H1 (cell line): ENCODE results near the gene STIM2. TPM values are rescaled to one million over a fixed set of nuclear protein-coding genes. Genes with fewer than 3 reads are reported as not detected.

ENCODE experiments used
- CBX8 ChIP-seq: fragments of 300-800, 300-1000 bp; sonication (generic); IDR thresholded peaks from 2 replicates; pipeline ENCODE4 v1.7.1; 2016; ENCODE audit warnings: low read depth, low read length, borderline replicate concordance
- EZH2 ChIP-seq: fragments of 200-600 bp; sonication (generic); IDR thresholded peaks from 2 replicates; pipeline ENCODE4 v1.7.1; 2012; ENCODE audit warnings: low read depth, mild to moderate bottlenecking, moderate library complexity, low read length, inconsistent platforms; ENCODE audit not compliant: severe bottlenecking
- JUND ChIP-seq: IDR thresholded peaks from 2 replicates; pipeline ENCODE4 v1.6.1; 2011; ENCODE audit warnings: mild to moderate bottlenecking, improper control_type of control experiment, low read length
- MAX ChIP-seq: IDR thresholded peaks from 2 replicates; pipeline ENCODE4 v1.6.1; 2012; ENCODE audit warnings: inconsistent platforms
- SIRT6 ChIP-seq: IDR thresholded peaks from one replicate; pipeline ENCODE4 v1.7.1; 2012; ENCODE audit warnings: low read length, inconsistent platforms
- YY1 ChIP-seq: IDR thresholded peaks from 2 replicates; pipeline ENCODE4 v1.6.1; 2011; ENCODE audit warnings: low read depth, mild to moderate bottlenecking, low read length
- polyA plus RNA-seq, 7 experiments: library from polyadenylated mRNA; depleted of rRNA in 3 of 7; stranded (reverse) in 5 of 7; unstranded in 2 of 7; fragments of >200 nt in 5 of 7; fragments of 200-250 nt in 2 of 7; gene quantifications; 1 replicate in 5 of 7; 2 replicates in 1 of 7; 4 replicates in 1 of 7; pipeline versions ENCODE4 v1.2.1 to v1.2.3, GENCODE V29; 2011 to 2013; ENCODE audit warnings: missing spikeins in 2 of 7, mixed read lengths in 2 of 7
- total RNA-seq: library from RNA; stranded (reverse); fragmentation: NEBNext Ultra II Directional; extraction: Animal tissue kit (Norgen Biotek cat#: 25700); gene quantifications from 2 replicates; pipeline ENCODE4 v1.2.1, GENCODE V29; 2021
- TF ChIP-seq, protein P1 (sequence below), 3 experiments: IDR thresholded peaks; 1 replicate in 2 of 3; 2 replicates in 1 of 3; pipeline versions ENCODE4 v1.5.1 to v1.6.1; 2011; ENCODE audit warnings: low read length in 3 of 3, mild to moderate bottlenecking in 3 of 3, inconsistent platforms in 2 of 3, low read depth in 1 of 3, moderate library complexity in 1 of 3; ENCODE audit not compliant: insufficient read depth in 1 of 3; ENCODE audit errors: control extremely low read depth in 1 of 3

Gene STIM2
- total and polyA plus RNA-seq, 2 of the 8 experiments (the other 6 are each of a cell fraction or from before 2014, with no cell fraction given), result 22.9 to 23.0 TPM

DNA sequence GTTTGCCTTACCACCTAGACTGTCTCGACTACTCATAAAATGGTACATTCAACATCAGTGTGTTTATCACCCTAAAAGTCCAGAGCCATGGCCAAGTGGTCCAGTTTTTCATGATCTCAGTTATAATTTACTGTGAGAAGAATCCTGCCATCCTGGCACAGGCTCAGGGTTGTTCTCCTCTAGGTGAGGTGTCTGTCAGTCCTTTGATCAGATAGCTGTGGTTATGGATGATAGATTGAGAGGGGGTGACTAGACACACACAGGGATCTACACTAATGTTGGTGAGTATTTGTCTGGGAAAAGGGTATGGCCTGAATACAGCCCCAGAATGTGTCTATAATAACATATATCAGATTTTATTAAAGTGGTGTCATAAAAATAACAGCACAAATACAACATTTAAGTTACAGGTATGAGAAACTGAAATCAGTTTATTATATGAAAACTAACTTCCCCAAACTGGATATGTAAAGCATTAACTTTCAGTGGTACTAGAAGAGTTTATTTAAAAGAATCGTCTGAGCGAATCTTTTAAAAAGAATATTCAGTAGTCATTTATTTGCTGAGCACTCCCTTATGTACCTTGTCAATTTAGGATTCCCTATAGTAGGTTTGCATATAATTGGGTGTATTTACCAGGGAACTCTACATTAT, 93.3 kb downstream of the STIM2 start (continued):
- TF ChIP-seq, protein P1, sequence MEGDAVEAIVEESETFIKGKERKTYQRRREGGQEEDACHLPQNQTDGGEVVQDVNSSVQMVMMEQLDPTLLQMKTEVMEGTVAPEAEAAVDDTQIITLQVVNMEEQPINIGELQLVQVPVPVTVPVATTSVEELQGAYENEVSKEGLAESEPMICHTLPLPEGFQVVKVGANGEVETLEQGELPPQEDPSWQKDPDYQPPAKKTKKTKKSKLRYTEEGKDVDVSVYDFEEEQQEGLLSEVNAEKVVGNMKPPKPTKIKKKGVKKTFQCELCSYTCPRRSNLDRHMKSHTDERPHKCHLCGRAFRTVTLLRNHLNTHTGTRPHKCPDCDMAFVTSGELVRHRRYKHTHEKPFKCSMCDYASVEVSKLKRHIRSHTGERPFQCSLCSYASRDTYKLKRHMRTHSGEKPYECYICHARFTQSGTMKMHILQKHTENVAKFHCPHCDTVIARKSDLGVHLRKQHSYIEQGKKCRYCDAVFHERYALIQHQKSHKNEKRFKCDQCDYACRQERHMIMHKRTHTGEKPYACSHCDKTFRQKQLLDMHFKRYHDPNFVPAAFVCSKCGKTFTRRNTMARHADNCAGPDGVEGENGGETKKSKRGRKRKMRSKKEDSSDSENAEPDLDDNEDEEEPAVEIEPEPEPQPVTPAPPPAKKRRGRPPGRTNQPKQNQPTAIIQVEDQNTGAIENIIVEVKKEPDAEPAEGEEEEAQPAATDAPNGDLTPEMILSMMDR (IDR thresholded peaks at IDR 0.05; ENCODE audit: control extremely low read depth in 1 of 3, insufficient read depth in 1 of 3, low read depth in 1 of 3, low read length in 3 of 3), result no peak
- no peak for TF ChIP-seq CBX8
- no peak for TF ChIP-seq SIRT6
- no peak for TF ChIP-seq MAX
- no peak for TF ChIP-seq JUND
- TF ChIP-seq EZH2, result no peak
- no peak for TF ChIP-seq YY1
- TF ChIP-seq, all 59 proteins: peak for 0
